Ishikawa (cell line): Measurements from ENCODE around the gene HDGF.

Experiments
- CREB1 ChIP-seq: IDR thresholded peaks from 2 replicates; pipeline ENCODE4 v1.6.1; 2012; ENCODE audit warnings: low read depth
- EGR1 ChIP-seq: IDR thresholded peaks from 2 replicates; pipeline ENCODE4 v1.6.1; 2012
- EP300 ChIP-seq: IDR thresholded peaks from 2 replicates; pipeline ENCODE4 v1.6.1; 2012; ENCODE audit warnings: borderline replicate concordance
- USF1 ChIP-seq: IDR thresholded peaks from 2 replicates; pipeline ENCODE4 v1.6.1; 2012
- YY1 ChIP-seq: IDR thresholded peaks from 2 replicates; pipeline ENCODE4 v1.6.1; 2012; ENCODE audit warnings: low read depth

- no peak for TF ChIP-seq EGR1
- no peak for TF ChIP-seq CREB1
- TF ChIP-seq EP300, result no peak
- no peak for TF ChIP-seq USF1
- TF ChIP-seq YY1, result no peak
Measured at GRCh38 chr1:156706657-156707416, 44.6 kb downstream of the HDGF start.
